ENCODE results near the gene ARHGAP5.

GRCh38 chr14:32079264-32079663 is 2.2 kb downstream of the ARHGAP5 start:
- no peak for TF ChIP-seq POLR2A (IDR thresholded peaks at IDR 0.05)
- TF ChIP-seq CTCF (IDR thresholded peaks at IDR 0.05), result no peak
- no peak for TF ChIP-seq POLR2AphosphoS5 (IDR thresholded peaks at IDR 0.05)

Measured in breast epithelium (tissue), 3 donors.